ENCODE data around the gene VPS72.
A peak's percentile ranks its signal among the peaks of the same experiment; 100 is the strongest.

VPS72 gene

DNA sequence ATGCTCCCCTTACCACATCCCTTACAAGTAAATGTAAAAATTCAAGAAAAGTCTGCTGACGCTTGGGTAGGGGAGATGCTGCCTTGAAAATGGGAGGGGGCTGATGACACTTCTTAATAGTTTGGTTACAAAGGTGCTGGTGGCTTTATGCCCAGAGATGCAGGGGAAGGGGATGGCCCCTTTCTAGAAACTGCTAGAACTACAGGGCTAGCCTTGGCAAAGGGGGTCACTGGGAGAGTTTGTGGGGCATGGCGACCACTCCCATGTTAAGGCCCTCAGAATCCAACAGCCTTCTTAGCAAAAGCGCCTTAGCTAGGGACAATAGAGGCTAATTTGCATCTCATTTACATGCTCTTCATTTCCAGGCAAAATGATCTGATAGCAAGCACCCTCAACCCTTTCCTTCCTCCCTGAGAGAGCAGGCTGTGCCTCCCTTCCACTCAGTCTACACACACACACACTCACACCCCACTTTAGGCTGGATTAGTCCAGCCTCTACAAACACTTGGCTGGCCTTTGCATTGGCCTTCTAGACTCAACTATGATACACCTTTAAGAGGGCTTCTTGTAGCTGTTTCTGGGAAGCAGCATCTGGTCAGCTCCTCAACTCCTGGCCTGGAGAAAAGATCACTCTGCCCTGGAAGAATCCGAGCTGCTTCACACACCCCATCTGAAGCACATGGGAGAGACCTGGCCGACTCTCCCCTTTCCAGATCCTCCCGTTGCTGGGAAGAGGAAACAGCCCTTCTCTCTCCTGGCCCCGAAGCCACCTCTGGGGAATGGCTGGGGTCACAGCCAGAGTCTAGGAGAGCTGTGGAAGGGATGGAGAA lies 45.3 kb downstream of the VPS72 start:
- H3K9me3 ChIP-seq (ENCODE audit: control insufficient read depth, insufficient read depth, low read length) = no peaks in the 10 kb centered on the region
- H3K4me1 ChIP-seq (ENCODE audit: control insufficient read depth, insufficient read depth, low read length) = peaks cover 29% of the 10 kb centered on the region
- no peak overlapping the region for H3K27ac ChIP-seq (ENCODE audit: low read depth, low read length)
- no peak overlapping the region for H3K9ac ChIP-seq (ENCODE audit: low read depth, low read length)
- peak overlapping the region; percentile 76; the same call in 1 of the 2 replicates for H3K4me3 ChIP-seq (ENCODE audit: low read depth, low read length)
- H3K27me3 ChIP-seq (ENCODE audit: control insufficient read depth, insufficient read depth, low read length) = peaks cover 26% of the 10 kb centered on the region
- peaks cover 3% of the 10 kb centered on the region; the same call in 1 of the 2 replicates for H3K36me3 ChIP-seq (ENCODE audit: control insufficient read depth, insufficient read depth, low read length)

GRCh38 chr1:151143986-151144385 lies 46.0 kb downstream of the VPS72 start:
- H3K27ac ChIP-seq (ENCODE audit: low read depth, low read length) = no peak overlapping the region
- peaks cover 10% of the 10 kb centered on the region; the same call in 1 of the 2 replicates for H3K36me3 ChIP-seq (ENCODE audit: control insufficient read depth, insufficient read depth, low read length)
- no peaks in the 10 kb centered on the region for H3K9me3 ChIP-seq (ENCODE audit: control insufficient read depth, insufficient read depth, low read length)
- H3K9ac ChIP-seq (ENCODE audit: low read depth, low read length) = no peak overlapping the region
- H3K27me3 ChIP-seq (ENCODE audit: control insufficient read depth, insufficient read depth, low read length) = peaks cover 26% of the 10 kb centered on the region
- 0 out of 2 replicates have a peak overlapping the region, but pooled peaks have one; percentile 76 for H3K4me3 ChIP-seq (ENCODE audit: low read depth, low read length)
- H3K4me1 ChIP-seq (ENCODE audit: control insufficient read depth, insufficient read depth, low read length) = peaks cover 29% of the 10 kb centered on the region

GRCh38 chr1:151143057-151143435 lies 47.0 kb downstream of the VPS72 start:
- H3K27me3 ChIP-seq (ENCODE audit: control insufficient read depth, insufficient read depth, low read length) = peaks cover 25% of the 10 kb centered on the region
- no peak overlapping the region for H3K27ac ChIP-seq (ENCODE audit: low read depth, low read length)
- H3K9ac ChIP-seq (ENCODE audit: low read depth, low read length) = no peak overlapping the region
- H3K4me3 ChIP-seq (ENCODE audit: low read depth, low read length) = no peak overlapping the region
- peaks cover 10% of the 10 kb centered on the region; the same call in 1 of the 2 replicates for H3K36me3 ChIP-seq (ENCODE audit: control insufficient read depth, insufficient read depth, low read length)
- H3K9me3 ChIP-seq (ENCODE audit: control insufficient read depth, insufficient read depth, low read length) = no peaks in the 10 kb centered on the region
- H3K4me1 ChIP-seq (ENCODE audit: control insufficient read depth, insufficient read depth, low read length) = peaks cover 29% of the 10 kb centered on the region

GRCh38 chr1:151142411-151143056 lies 47.5 kb downstream of the VPS72 start:
- Histone ChIP-seq H3K4me3 (ENCODE audit: low read depth, low read length) (no peak overlapping the region), H3K9ac (ENCODE audit: low read depth, low read length) (no peak overlapping the region), H3K27ac (ENCODE audit: low read depth, low read length) (no peak overlapping the region), H3K9me3 (ENCODE audit: control insufficient read depth, insufficient read depth, low read length) (no peaks in the 10 kb centered on the region), H3K27me3 (ENCODE audit: control insufficient read depth, insufficient read depth, low read length) (peaks cover 20% of the 10 kb centered on the region), H3K4me1 (ENCODE audit: control insufficient read depth, insufficient read depth, low read length) (peaks cover 29% of the 10 kb centered on the region), H3K36me3 (ENCODE audit: control insufficient read depth, insufficient read depth, low read length) (peaks cover 10% of the 10 kb centered on the region; the same call in 1 of the 2 replicates)

DNA sequence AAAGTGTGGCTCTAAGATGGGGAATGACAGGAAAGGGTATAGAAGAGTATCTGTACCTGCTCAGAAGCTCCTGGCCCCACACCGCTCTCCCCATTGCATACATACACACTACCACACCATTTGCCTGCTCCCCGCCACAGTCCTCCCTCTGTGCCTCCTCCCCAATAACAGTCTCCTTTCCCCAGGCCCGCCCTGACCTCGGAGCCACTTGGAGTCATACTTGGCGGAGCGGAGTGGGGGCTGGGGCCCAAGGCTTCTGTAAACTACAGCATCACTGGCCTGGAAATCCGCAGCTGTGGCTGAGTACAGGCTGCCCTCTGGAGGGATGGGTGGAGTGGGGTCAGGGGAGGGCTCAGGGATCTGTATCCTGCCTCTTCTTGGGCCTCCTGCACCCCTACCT lies 52.2 kb downstream of the VPS72 start:
- Histone ChIP-seq H3K9me3 (ENCODE audit: control insufficient read depth, insufficient read depth, low read length) (no peaks in the 10 kb centered on the region), H3K4me1 (ENCODE audit: control insufficient read depth, insufficient read depth, low read length) (no peaks in the 10 kb centered on the region; the same call in 1 of the 2 replicates), H3K27ac (ENCODE audit: low read depth, low read length) (no peak overlapping the region), H3K4me3 (ENCODE audit: low read depth, low read length) (no peak overlapping the region), H3K36me3 (ENCODE audit: control insufficient read depth, insufficient read depth, low read length) (peaks cover 17% of the 10 kb centered on the region), H3K9ac (ENCODE audit: low read depth, low read length) (no peak overlapping the region), H3K27me3 (ENCODE audit: control insufficient read depth, insufficient read depth, low read length) (peaks cover 17% of the 10 kb centered on the region)

DNA sequence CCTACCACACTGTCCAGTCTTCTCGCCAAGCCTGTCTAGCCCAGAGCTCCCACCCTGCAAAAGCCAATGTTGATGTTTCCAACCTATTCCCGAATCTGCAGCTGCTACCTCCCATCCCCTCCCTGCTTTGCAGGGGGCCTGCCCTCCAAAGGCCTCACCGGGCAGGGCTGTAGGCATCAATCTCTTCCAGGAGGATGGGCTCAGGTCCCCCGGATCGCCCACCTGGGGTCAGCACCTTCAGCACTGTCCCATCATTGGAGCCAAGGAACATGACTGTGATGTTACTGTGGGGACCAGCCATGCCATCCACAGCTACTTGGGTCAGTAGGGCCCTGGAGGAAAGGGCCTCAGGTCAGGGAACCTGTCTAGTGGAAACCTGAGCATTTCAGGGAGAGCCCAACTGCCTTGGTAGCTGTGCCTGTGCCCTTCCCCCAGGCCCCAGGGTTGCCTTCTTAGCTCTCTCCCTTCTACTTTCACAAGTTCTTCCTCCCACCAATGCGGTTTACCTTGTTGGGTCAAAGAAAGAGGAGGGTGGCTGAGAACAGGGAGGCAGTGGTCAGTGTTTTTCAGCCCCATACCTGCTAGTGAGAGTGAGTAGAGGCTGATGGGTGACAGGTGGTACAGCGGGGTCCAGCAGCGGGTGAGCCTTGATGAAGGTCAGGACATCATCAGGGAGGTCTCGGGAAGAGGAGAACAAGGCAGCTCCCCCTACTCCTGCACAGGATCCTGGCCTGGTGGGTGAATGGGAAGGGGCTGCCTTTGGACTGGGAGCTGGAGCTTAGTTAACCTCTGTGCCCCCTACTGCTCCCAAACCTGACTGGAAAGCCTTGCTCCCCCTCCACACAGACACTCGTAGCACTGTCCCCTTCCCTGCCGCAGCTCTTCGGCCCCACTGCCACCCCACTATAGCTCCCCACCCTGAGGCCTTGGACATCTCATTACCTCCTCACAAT lies 54.3 kb downstream of the VPS72 start:
- H3K36me3 ChIP-seq (ENCODE audit: control insufficient read depth, insufficient read depth, low read length) = peaks cover 17% of the 10 kb centered on the region
- no peak overlapping the region for H3K4me3 ChIP-seq (ENCODE audit: low read depth, low read length)

GRCh38 chr1:151134991-151135390 lies 55.0 kb downstream of the VPS72 start:
- Histone ChIP-seq H3K4me1 (ENCODE audit: control insufficient read depth, insufficient read depth, low read length) (peaks cover 9% of the 10 kb centered on the region; the same call in 1 of the 2 replicates), H3K27me3 (ENCODE audit: control insufficient read depth, insufficient read depth, low read length) (peaks cover 33% of the 10 kb centered on the region), H3K9ac (ENCODE audit: low read depth, low read length) (no peak overlapping the region), H3K36me3 (ENCODE audit: control insufficient read depth, insufficient read depth, low read length) (peaks cover 17% of the 10 kb centered on the region), H3K4me3 (ENCODE audit: low read depth, low read length) (no peak overlapping the region), H3K27ac (ENCODE audit: low read depth, low read length) (no peak overlapping the region), H3K9me3 (ENCODE audit: control insufficient read depth, insufficient read depth, low read length) (no peaks in the 10 kb centered on the region)

More for the DNA sequence above, 54.3 kb downstream of the VPS72 start:
- Histone ChIP-seq H3K9ac (ENCODE audit: low read depth, low read length) (no peak overlapping the region), H3K9me3 (ENCODE audit: control insufficient read depth, insufficient read depth, low read length) (no peaks in the 10 kb centered on the region), H3K27ac (ENCODE audit: low read depth, low read length) (no peak overlapping the region), H3K4me1 (ENCODE audit: control insufficient read depth, insufficient read depth, low read length) (peaks cover 6% of the 10 kb centered on the region; the same call in 1 of the 2 replicates), H3K27me3 (ENCODE audit: control insufficient read depth, insufficient read depth, low read length) (peaks cover 28% of the 10 kb centered on the region)

GRCh38 chr1:151134396-151134795 lies 55.6 kb downstream of the VPS72 start:
- Histone ChIP-seq H3K9me3 (ENCODE audit: control insufficient read depth, insufficient read depth, low read length) (no peaks in the 10 kb centered on the region), H3K27ac (ENCODE audit: low read depth, low read length) (no peak overlapping the region), H3K4me3 (ENCODE audit: low read depth, low read length) (no peak overlapping the region), H3K9ac (ENCODE audit: low read depth, low read length) (no peak overlapping the region), H3K36me3 (ENCODE audit: control insufficient read depth, insufficient read depth, low read length) (peaks cover 11% of the 10 kb centered on the region), H3K27me3 (ENCODE audit: control insufficient read depth, insufficient read depth, low read length) (peaks cover 33% of the 10 kb centered on the region), H3K4me1 (ENCODE audit: control insufficient read depth, insufficient read depth, low read length) (peaks cover 9% of the 10 kb centered on the region; the same call in 1 of the 2 replicates)

DNA sequence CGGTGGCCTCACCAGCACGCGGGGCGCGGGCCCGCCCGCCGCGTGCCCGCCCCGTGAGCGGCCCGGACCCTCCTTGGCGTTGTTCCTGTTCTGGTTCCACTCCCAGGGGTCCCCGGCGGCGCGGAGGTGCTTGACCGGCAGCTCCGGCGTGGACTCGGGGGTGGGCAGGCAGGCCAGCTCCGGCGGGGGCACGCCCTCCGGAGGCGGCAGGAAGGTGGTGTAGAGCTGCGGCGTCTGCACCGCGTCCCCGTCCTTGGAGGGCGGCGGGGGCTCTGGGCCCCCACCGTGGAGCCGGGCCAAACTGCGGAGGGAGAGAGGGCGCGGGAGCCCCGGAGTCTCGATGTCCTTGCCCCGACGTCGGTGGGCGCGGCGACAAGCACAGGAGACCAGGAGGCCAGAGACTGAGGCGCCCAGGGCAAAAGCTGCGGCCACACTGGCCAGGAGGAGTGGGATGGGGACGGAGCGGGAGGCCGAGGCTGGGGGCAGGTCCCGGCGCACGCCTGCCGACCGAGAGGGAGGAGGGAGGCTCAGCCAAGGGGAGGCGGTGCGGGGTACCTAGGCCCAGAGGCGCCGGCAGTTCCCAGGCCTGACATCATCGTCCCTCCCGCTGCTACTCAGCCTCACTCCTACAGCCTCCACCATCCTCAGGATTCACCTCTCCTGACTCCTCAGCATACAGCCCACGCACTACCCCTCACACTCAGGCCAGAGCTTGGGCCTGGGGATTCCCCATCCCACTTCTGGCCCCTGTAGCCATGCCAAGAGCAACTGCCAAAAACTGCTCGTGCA lies 56.8 kb downstream of the VPS72 start:
- H3K36me3 ChIP-seq (ENCODE audit: control insufficient read depth, insufficient read depth, low read length) = peaks cover 7% of the 10 kb centered on the region
- no peak overlapping the region for H3K9ac ChIP-seq (ENCODE audit: low read depth, low read length)
- H3K4me1 ChIP-seq (ENCODE audit: control insufficient read depth, insufficient read depth, low read length) = peaks cover 12% of the 10 kb centered on the region; the same call in 1 of the 2 replicates
- H3K27ac ChIP-seq (ENCODE audit: low read depth, low read length) = no peak overlapping the region
- no peaks in the 10 kb centered on the region for H3K9me3 ChIP-seq (ENCODE audit: control insufficient read depth, insufficient read depth, low read length)
- H3K27me3 ChIP-seq (ENCODE audit: control insufficient read depth, insufficient read depth, low read length) = peaks cover 33% of the 10 kb centered on the region
- H3K4me3 ChIP-seq (ENCODE audit: low read depth, low read length) = peak overlapping the region; percentile 61; the same call in 1 of the 2 replicates
